ENCODE results near the gene CA7.

The CA7 gene

DNA sequence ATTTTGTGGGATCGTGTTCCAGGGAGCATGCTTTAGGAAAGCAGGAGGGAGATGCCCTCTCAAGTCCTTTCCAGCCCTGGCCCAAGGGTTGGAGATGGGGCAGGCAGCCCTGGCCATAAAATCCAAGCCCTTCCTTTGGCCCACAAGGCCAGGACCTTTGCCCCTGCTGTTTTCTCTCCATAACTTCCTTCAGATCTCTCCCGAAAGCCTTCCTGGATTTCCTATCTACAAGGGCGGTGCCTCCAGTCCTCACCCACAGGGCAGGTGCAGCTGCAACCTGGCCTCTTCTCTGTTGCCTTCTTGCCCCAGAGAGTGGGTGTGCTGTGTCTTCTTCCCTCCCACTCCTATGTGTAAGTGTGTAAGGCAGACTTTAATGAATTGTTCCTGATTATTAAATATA lies 27.6 kb downstream of the CA7 start:
- no peak for DNase-seq (ENCODE audit: low read depth)
- TF ChIP-seq, protein P1, sequence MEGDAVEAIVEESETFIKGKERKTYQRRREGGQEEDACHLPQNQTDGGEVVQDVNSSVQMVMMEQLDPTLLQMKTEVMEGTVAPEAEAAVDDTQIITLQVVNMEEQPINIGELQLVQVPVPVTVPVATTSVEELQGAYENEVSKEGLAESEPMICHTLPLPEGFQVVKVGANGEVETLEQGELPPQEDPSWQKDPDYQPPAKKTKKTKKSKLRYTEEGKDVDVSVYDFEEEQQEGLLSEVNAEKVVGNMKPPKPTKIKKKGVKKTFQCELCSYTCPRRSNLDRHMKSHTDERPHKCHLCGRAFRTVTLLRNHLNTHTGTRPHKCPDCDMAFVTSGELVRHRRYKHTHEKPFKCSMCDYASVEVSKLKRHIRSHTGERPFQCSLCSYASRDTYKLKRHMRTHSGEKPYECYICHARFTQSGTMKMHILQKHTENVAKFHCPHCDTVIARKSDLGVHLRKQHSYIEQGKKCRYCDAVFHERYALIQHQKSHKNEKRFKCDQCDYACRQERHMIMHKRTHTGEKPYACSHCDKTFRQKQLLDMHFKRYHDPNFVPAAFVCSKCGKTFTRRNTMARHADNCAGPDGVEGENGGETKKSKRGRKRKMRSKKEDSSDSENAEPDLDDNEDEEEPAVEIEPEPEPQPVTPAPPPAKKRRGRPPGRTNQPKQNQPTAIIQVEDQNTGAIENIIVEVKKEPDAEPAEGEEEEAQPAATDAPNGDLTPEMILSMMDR (conservative IDR thresholded peaks at IDR 0.05; ENCODE audit: low read length): no peak
- no peak overlapping the region for H3K4me3 ChIP-seq (ENCODE audit: low read length)

DNA sequence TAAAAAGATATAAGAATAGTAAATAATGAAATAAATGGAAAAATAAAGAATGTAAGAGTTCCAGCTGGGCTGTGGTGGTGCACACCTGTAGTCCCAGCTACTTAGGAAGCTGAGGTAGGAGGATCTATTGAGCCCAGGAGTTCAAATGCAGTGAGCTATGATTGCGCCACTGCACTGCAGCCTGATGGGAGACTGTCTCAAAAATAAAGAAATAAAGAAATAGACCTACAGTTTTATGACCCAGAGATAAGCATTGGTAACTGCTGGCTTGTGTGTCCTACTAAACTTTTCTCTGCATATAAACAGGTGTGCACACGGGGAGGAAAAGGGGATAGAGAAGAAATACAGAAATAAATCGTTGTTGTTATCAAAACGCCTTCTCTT lies 28.3 kb downstream of the CA7 start:
- TF ChIP-seq, protein P1 (conservative IDR thresholded peaks at IDR 0.05; ENCODE audit: low read length): no peak
- peak overlapping the region; percentile 47 for H3K4me3 ChIP-seq (ENCODE audit: low read length)

DNA sequence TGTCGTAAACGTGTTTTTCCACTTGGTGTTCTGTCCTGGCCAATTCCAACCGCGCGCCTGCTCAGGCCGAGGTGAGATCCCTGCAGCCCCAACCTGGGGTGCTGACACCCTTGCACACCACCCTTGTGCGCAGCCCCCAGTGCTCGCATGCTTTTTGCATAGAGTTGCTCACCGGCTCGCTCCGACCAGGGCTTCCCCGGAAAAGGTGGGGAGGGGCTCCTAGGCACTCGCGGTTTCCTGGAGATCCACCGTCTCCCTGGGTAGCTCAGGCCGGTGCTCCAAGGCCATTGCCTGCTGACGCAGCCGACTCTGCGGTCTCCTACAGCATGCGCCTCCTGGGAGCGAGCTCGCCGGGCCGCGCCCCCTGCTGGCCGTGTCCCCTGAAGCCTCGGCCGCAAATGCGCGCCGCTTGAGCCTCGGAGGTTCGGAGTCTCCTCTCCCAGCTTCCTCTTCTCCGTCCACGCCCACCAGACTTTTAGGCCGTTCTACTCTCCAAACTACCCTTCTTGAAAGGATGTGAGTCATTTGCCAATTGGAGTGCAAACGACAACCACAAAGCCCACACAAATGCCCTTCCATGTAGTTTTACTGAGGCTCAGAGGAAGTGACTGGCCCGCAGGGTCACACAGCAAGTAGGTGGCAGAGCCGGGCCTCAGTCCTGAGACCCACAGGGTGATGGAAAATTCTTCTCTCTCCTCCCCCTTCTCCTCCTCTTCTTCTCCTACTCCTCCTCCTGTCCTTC lies 28.9 kb downstream of the CA7 start:
- peak; percentile 99 for DNase-seq (ENCODE audit: low read depth)
- H3K4me3 ChIP-seq (ENCODE audit: low read length): peak overlapping the region; percentile 47
- TF ChIP-seq, protein P1 (conservative IDR thresholded peaks at IDR 0.05; ENCODE audit: low read length): peak; percentile 80

More for the DNA sequence above, 28.3 kb downstream of the CA7 start:
- no peak for DNase-seq (ENCODE audit: low read depth)

DNA sequence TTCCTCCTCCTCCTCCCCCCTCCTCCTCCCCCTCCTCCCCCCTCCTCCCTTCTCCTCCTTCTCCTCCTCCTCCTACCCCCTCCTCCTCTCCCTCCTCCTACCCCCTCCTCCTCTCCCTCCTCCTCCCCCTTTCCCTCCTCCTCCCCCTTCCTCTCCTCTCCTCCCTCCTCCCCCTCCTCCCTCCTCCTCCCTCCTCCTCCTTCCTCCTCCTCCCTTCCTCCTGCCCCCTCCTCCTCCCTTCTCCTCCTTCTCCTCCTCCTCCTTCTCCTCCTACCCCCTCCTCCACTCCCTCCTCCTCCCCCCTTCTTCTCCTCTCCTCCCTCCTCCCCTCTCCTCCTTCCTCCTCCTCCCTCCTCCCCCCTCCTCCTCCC lies 29.5 kb downstream of the CA7 start:
- no peak for DNase-seq (ENCODE audit: low read depth)
- no peak overlapping the region for H3K4me3 ChIP-seq (ENCODE audit: low read length)

DNA sequence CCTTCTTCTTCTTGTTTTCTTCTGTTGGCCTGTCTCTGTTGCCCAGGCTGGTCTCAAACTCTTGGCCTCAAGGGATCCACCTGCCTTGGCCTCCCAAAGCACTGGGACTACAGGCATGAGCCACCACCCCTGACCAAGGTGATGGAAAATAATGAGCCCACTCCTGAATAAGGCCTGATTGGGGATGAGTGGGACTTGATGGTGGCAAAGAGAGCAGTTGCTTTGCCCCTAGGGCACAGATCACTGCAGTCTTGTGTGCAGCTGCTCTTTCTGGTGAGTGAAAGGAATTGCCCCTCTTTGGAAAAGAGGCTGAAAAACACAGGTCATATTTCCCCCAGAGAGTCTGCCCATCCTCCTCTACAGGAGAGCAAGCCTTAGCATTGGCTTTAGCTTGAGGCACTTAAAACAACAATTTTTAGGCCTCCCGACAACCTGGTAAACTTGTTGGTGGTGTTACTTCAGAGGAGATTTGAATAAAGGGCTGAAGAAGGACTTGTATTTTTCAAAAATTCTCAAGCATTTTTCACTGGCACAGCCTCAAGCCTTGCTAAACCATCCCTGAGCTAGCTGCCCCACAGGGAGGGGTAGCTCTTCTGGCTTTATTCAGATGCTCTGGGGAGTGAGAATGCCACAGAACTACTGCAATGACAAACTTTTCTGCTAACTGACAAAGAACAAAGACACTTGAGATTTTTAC lies 30.0 kb downstream of the CA7 start:
- peak; percentile 71 for DNase-seq (ENCODE audit: low read depth)
- TF ChIP-seq, protein P1 (conservative IDR thresholded peaks at IDR 0.05; ENCODE audit: low read length): no peak
- H3K4me3 ChIP-seq (ENCODE audit: low read length): no peak overlapping the region

More for the DNA sequence above, 29.5 kb downstream of the CA7 start:
- TF ChIP-seq, protein P1 (conservative IDR thresholded peaks at IDR 0.05; ENCODE audit: low read length): no peak

DNA sequence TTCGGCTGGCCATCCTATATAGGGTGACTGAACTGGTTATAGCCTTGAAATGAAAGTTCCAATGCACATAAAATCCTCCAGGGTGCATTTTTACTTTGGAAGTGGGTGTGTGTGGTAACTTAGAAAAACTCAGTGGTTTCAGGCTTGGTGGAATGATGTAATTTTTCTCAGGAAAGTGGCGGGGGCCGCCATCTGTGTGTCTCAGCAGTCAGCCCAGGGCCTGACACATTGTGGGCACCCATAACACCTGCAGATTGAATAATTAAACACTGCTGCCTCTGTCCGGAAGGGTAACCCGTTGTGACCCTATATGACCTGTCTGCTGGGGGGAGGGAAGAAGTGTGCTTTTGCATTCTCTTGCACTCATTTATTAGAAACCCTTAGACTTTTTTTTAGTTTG lies 33.9 kb downstream of the CA7 start:
- TF ChIP-seq, protein P1 (conservative IDR thresholded peaks at IDR 0.05; ENCODE audit: low read length): no peak
- H3K4me3 ChIP-seq (ENCODE audit: low read length): no peak overlapping the region
- peak; percentile 62 for DNase-seq (ENCODE audit: low read depth)
